CD14-positive monocyte (primary cell): ENCODE measurements around the gene LTB4R2. TPM values are rescaled to one million over a fixed set of nuclear protein-coding genes. Genes with fewer than 3 reads are reported as not detected.
A peak's percentile ranks its signal among the peaks of the same experiment; 100 is the strongest.

ENCODE experiments used
- DNase-seq, 3 donors: peaks; one replicate each; pipeline ENCODE4 v3.0.0-alpha.2; 2011 to 2022
- H2AFZ ChIP-seq: 2 replicates; pipeline ENCODE4 v1.6.0; 2012; ENCODE audit warnings: mild to moderate bottlenecking, low read depth, low read length, inconsistent platforms; ENCODE audit not compliant: insufficient read depth, poor library complexity, severe bottlenecking
- H3K27ac ChIP-seq, 2 donors: 1 replicate in 1 of 2; 2 replicates in 1 of 2; pipeline ENCODE4 v1.5.1; 2012 to 2013; ENCODE audit warnings: low read length in 2 of 2, control low read depth in 1 of 2, inconsistent platforms in 1 of 2, low read depth in 1 of 2, mild to moderate bottlenecking in 1 of 2
- H3K27me3 ChIP-seq, 2 donors: one replicate each; pipeline versions ENCODE4 v1.6.0 to v1.6.1; 2011 to 2013; ENCODE audit warnings: low read length in 2 of 2; ENCODE audit not compliant: control insufficient read depth in 2 of 2, insufficient read depth in 2 of 2
- H3K36me3 ChIP-seq, 2 donors: replicated peaks in 1 of 2; 1 replicate in 1 of 2; 2 replicates in 1 of 2; pipeline versions ENCODE4 v1.5.1 to v1.6.1; 2012 to 2013; ENCODE audit warnings: low read length in 2 of 2, control low read depth in 1 of 2, inconsistent platforms in 1 of 2, mild to moderate bottlenecking in 1 of 2; ENCODE audit not compliant: insufficient read depth in 2 of 2, control insufficient read depth in 1 of 2
- H3K4me1 ChIP-seq, 2 donors: 1 replicate in 1 of 2; 2 replicates in 1 of 2; pipeline versions ENCODE4 v1.5.1 to v1.6.1; 2012 to 2013; ENCODE audit warnings: low read length in 2 of 2, control low read depth in 1 of 2, inconsistent platforms in 1 of 2, mild to moderate bottlenecking in 1 of 2, moderate library complexity in 1 of 2; ENCODE audit not compliant: insufficient read depth in 2 of 2, control insufficient read depth in 1 of 2
- H3K4me2 ChIP-seq: replicated peaks from 2 replicates; pipeline ENCODE3; 2012; ENCODE audit warnings: low read length, moderate library complexity, mild to moderate bottlenecking; ENCODE audit not compliant: poor library complexity, severe bottlenecking; ENCODE audit errors: extremely low read depth
- H3K4me3 ChIP-seq, 3 experiments: fragments of 200-600 bp in 1 of 3; sonication (generic) in 1 of 3; replicated peaks in 1 of 3; 1 replicate in 2 of 3; 2 replicates in 1 of 3; pipeline ENCODE4 v1.5.1; 2011 to 2013; ENCODE audit warnings: low read length in 3 of 3, mild to moderate bottlenecking in 3 of 3, control low read depth in 2 of 3, low read depth in 2 of 3, inconsistent platforms in 1 of 3, moderate library complexity in 1 of 3
- H3K79me2 ChIP-seq: 2 replicates; pipeline ENCODE4 v1.6.0; 2012; ENCODE audit warnings: mild to moderate bottlenecking, control low read depth, inconsistent platforms, low read length, moderate library complexity; ENCODE audit not compliant: insufficient read depth
- H3K9ac ChIP-seq: 2 replicates; pipeline ENCODE4 v1.6.0; 2017; ENCODE audit warnings: low read length, mild to moderate bottlenecking; ENCODE audit not compliant: insufficient read depth, poor library complexity, severe bottlenecking
- H3K9me3 ChIP-seq, 2 donors: replicated peaks in 1 of 2; 1 replicate in 1 of 2; 2 replicates in 1 of 2; pipeline versions ENCODE4 v1.5.1 to v1.6.1; 2012 to 2013; ENCODE audit warnings: low read length in 2 of 2, control low read depth in 1 of 2; ENCODE audit not compliant: control insufficient read depth in 1 of 2, insufficient read depth in 1 of 2
- H4K20me1 ChIP-seq: 2 replicates; pipeline ENCODE4 v1.6.0; 2012; ENCODE audit warnings: mild to moderate bottlenecking, low read length, control low read depth, moderate library complexity; ENCODE audit not compliant: insufficient read depth
- H3K27ac Mint-ChIP-seq, 7 donors: one replicate each; pipeline ENCODE4 v1.8.0; 2020; ENCODE audit warnings: mild to moderate bottlenecking in 7 of 7, mixed read lengths in 7 of 7, moderate library complexity in 6 of 7, inconsistent platforms in 2 of 7
- H3K27me3 Mint-ChIP-seq, 3 donors: one replicate each; pipeline ENCODE4 v1.8.0; 2021 to 2022; ENCODE audit warnings: low read depth in 3 of 3, mild to moderate bottlenecking in 3 of 3, mixed read lengths in 3 of 3, moderate library complexity in 3 of 3, inconsistent platforms in 1 of 3
- H3K36me3 Mint-ChIP-seq, 2 donors: one replicate each; pipeline ENCODE4 v1.8.0; 2020; ENCODE audit warnings: mixed read lengths in 2 of 2, inconsistent platforms in 1 of 2, mild to moderate bottlenecking in 1 of 2
- H3K4me1 Mint-ChIP-seq: one replicate; pipeline ENCODE4 v1.8.0; 2020; ENCODE audit warnings: mild to moderate bottlenecking, mixed read lengths
- H3K4me3 Mint-ChIP-seq, 2 donors: one replicate each; pipeline ENCODE4 v1.8.0; 2020; ENCODE audit warnings: mild to moderate bottlenecking in 2 of 2, mixed read lengths in 2 of 2, moderate library complexity in 1 of 2
- H3K9me3 Mint-ChIP-seq, 7 donors: one replicate each; pipeline ENCODE4 v1.8.0; 2020 to 2022; ENCODE audit warnings: mixed read lengths in 7 of 7, mild to moderate bottlenecking in 6 of 7, moderate library complexity in 6 of 7, inconsistent platforms in 2 of 7
- whole genome bisulfite sequencing: methylation state at CpG from one replicate; pipeline ENCODE4 v1.1.5; 2013; ENCODE audit warnings: missing lambda C conversion rate; ENCODE audit not compliant: insufficient coverage; 5-methylcytosine and 5-hydroxymethylcytosine counted together
- intact Hi-C, 2 donors: fragments of 100-400 bp; cut with micrococcal nuclease; formaldehyde crosslinking; loops; one replicate each; pipeline versions ENCODE4 v1.15.0 to v1.15.1; 2023
- polyA plus RNA-seq, 3 donors: library from polyadenylated mRNA; depleted of rRNA in 1 of 3; unstranded in 2 of 3; stranded (reverse) in 1 of 3; fragments of 300-500 nt in 2 of 3; fragments of >200 nt in 1 of 3; fragmentation: Illumina TruSeq in 2 of 3; gene quantifications; 1 replicate in 2 of 3; 2 replicates in 1 of 3; pipeline ENCODE4 v1.2.3, GENCODE V29; 2012 to 2021
- TF ChIP-seq, protein P1 (sequence below): fragments of 200-600 bp; IDR thresholded peaks from one replicate; pipeline ENCODE4 v1.8.0; 2022; ENCODE audit warnings: antibody characterized with exemption, mild to moderate bottlenecking

Gene LTB4R2
- polyA plus RNA-seq, 3 donors: 2.7 to 25.1 (median 2.9) TPM

GRCh38 chr14:24316597-24316950, 6.6 kb downstream of the LTB4R2 start:
- intact Hi-C loops: no loop called here
- Histone ChIP-seq H3K9ac (no peak overlapping the region), H3K4me3 (peak overlapping the region in 1 of 3 experiments; percentile 16), H3K27me3 (no peaks in the 10 kb centered on the region), H3K4me1 (peaks cover 74 to 80% of the 10 kb centered on the region in 2 donors), H4K20me1 (peaks cover 18% of the 10 kb centered on the region), H3K79me2 (peaks cover 36% of the 10 kb centered on the region), H3K9me3 (no peaks in the 10 kb centered on the region), H3K4me2 (peak overlapping the region; percentile 93), H3K27ac (peak overlapping the region in 1 of 2 donors; percentile 15), H3K36me3 (no peaks in the 10 kb centered on the region), H2AFZ (no peak overlapping the region)
- Mint-ChIP-seq H3K36me3 (peaks cover 26 to 30% of the 10 kb centered on the region in 2 donors), H3K4me3 (no peak overlapping the region), H3K9me3 (peaks cover 0 to 4% (median 0%) of the 10 kb centered on the region in 7 donors), H3K4me1 (peaks cover 82% of the 10 kb centered on the region), H3K27me3 (peaks cover 1 to 6% (median 3%) of the 10 kb centered on the region in 3 donors), H3K27ac (peak overlapping the region in 2 of 7 donors; percentile 11 to 39)
- WGBS: 96% methylated on average over 18 of the region's 18 CpGs
- TF ChIP-seq, protein P1, sequence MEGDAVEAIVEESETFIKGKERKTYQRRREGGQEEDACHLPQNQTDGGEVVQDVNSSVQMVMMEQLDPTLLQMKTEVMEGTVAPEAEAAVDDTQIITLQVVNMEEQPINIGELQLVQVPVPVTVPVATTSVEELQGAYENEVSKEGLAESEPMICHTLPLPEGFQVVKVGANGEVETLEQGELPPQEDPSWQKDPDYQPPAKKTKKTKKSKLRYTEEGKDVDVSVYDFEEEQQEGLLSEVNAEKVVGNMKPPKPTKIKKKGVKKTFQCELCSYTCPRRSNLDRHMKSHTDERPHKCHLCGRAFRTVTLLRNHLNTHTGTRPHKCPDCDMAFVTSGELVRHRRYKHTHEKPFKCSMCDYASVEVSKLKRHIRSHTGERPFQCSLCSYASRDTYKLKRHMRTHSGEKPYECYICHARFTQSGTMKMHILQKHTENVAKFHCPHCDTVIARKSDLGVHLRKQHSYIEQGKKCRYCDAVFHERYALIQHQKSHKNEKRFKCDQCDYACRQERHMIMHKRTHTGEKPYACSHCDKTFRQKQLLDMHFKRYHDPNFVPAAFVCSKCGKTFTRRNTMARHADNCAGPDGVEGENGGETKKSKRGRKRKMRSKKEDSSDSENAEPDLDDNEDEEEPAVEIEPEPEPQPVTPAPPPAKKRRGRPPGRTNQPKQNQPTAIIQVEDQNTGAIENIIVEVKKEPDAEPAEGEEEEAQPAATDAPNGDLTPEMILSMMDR: no peak
- no peak for DNase-seq

- Histone ChIP-seq H3K4me3 (peak overlapping the region in 1 of 3 experiments; percentile 16), H4K20me1 (peaks cover 18% of the 10 kb centered on the region), H3K4me1 (peaks cover 67 to 72% of the 10 kb centered on the region in 2 donors), H3K79me2 (peaks cover 28% of the 10 kb centered on the region), H3K4me2 (peak overlapping the region; percentile 93), H3K27me3 (no peaks in the 10 kb centered on the region), H3K27ac (peak overlapping the region in 1 of 2 donors; percentile 15), H3K36me3 (no peaks in the 10 kb centered on the region), H3K9ac (no peak overlapping the region), H3K9me3 (no peaks in the 10 kb centered on the region), H2AFZ (no peak overlapping the region)
- WGBS: 80% methylated on average over 2 of the region's 3 CpGs
- Mint-ChIP-seq H3K4me3 (no peak overlapping the region), H3K36me3 (peaks cover 26% of the 10 kb centered on the region in 2 donors), H3K4me1 (peaks cover 75% of the 10 kb centered on the region), H3K9me3 (peaks cover 0 to 4% (median 0%) of the 10 kb centered on the region in 7 donors), H3K27me3 (peaks cover 1 to 6% (median 3%) of the 10 kb centered on the region in 3 donors), H3K27ac (peak overlapping the region in 5 of 7 donors; percentile 8 to 80 (median 58))
- TF ChIP-seq, protein P1: no peak
- peak in 2 of 3 donors; percentile 48 to 65 for DNase-seq
- intact Hi-C loops: no loop called here
Measured at GRCh38 chr14:24317141-24317928, 7.4 kb downstream of the LTB4R2 start.
